ENCODE measurements around the gene LRRK2.
"Not testable (repeated sequence)": the region's sequence is repeated elsewhere in the genome, so short reads cannot be mapped to it uniquely, and the experiment has no call there.

- not testable (repeated sequence) for TF ChIP-seq CTCF (IDR thresholded peaks at IDR 0.05); ZFX (IDR thresholded peaks at IDR 0.05; ENCODE audit: borderline replicate concordance)
Observed at GRCh38 chr12:40250652-40251051, 25.9 kb downstream of the LRRK2 start.
